T-helper 1 cell treated with Interleukin-12 subunit alpha and Interleukin-12 subunit beta and Interleukin-4 antibody, amounts not matched to agents 30 μg/mL and 1 μg/mL, for 36 hours (primary cell): ENCODE results near the gene MACC1.

Experiments
- H3K27ac Mint-ChIP-seq: one replicate; pipeline ENCODE4 v1.8.0; 2021; ENCODE audit warnings: mild to moderate bottlenecking, mixed read lengths
- H3K27me3 Mint-ChIP-seq: one replicate; pipeline ENCODE4 v1.8.0; 2021; ENCODE audit warnings: low read depth, mixed read lengths
- H3K36me3 Mint-ChIP-seq: one replicate; pipeline ENCODE4 v1.8.0; 2021; ENCODE audit warnings: low read depth, mixed read lengths
- H3K4me1 Mint-ChIP-seq: one replicate; pipeline ENCODE4 v1.8.0; 2021; ENCODE audit warnings: low read depth, mixed read lengths
- H3K4me3 Mint-ChIP-seq: one replicate; pipeline ENCODE4 v1.8.0; 2021; ENCODE audit warnings: mild to moderate bottlenecking, moderate library complexity, mixed read lengths
- H3K9me3 Mint-ChIP-seq: one replicate; pipeline ENCODE4 v1.8.0; 2021; ENCODE audit warnings: mixed read lengths

The MACC1 gene

DNA sequence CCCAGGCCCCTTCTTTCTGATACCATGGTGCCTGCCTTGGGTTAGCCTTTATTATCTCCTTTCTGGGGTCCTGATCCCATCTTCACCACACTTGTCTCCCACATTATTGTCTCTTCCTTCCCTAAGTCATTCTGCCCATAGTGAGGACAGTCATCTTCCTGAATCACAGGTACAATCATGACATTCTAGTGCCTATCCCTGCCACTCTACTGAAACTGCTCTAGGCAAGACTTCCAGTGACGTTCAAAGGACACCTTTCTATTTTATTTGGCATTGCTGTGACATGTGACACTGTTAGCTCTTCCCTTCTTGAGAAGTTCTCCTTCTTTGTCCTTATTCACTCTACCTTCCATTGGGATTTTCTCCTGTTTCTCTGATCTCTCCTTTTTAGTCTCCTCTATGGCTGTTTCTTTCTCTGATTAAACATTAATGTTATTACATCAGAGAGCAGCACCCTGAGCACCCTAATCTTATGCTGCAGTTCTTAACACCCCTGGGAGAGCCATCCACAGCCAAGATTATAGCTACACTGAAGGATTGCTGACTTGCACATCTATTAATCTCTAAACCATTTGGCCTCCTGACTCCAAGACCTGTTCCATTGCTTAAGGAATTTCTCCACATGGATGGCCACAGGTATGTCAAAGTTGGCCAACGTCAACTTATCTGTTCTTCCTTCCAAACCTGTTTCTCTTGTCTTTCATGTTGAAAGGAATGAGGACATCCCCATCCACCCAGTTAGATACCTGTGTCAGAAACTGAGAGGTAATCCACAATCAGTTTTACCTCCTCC is 10.9 kb downstream of the MACC1 start:
- no peaks in the 10 kb centered on the region for H3K4me1 Mint-ChIP-seq
- no peak overlapping the region for H3K27ac Mint-ChIP-seq
- no peak overlapping the region for H3K4me3 Mint-ChIP-seq
- H3K36me3 Mint-ChIP-seq: no peaks in the 10 kb centered on the region
- no peaks in the 10 kb centered on the region for H3K27me3 Mint-ChIP-seq
- peaks cover 10% of the 10 kb centered on the region for H3K9me3 Mint-ChIP-seq

DNA sequence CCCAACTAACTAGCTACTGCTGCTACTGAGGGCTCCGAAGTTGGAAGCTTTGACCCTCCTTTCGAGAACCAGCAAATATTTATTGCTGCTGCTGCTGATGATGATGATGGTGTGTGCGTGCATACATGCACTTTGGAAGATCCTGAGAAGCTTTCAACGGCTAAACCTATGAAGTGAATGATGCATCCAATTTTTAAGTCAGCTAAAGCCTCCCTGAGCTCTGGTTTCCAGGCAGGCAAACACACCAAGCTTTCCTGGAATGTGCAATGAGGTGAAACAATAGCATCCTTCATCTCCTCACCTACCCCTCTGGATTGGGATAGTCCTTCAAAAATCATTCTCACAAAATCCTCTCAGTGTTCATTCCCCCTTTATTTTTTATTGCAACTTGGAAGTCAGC is 13.9 kb downstream of the MACC1 start:
- Mint-ChIP-seq H3K27ac (no peak overlapping the region), H3K36me3 (no peaks in the 10 kb centered on the region), H3K9me3 (peaks cover 5% of the 10 kb centered on the region), H3K4me3 (no peak overlapping the region), H3K4me1 (peaks cover 4% of the 10 kb centered on the region), H3K27me3 (no peaks in the 10 kb centered on the region)

DNA sequence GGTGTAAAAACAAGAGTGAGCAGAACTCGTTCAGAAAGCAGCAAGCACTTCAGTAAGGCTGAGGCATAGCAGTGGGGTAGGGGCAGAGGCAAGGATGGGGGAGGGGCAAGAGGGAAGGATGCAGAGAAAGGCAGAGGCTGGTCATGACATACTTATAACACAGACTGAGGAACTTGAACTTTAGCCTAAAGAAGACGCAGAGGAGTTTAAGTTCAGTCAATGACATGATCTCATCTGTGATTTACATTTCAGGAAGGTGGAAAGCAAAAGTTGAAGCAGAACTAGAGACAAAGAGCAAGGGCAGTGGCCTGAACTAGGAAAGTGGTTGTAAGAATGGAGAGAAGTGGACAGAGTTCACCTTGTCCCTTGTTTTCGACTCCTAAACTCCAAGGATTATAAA is 15.8 kb downstream of the MACC1 start:
- Mint-ChIP-seq H3K4me1 (peaks cover 4% of the 10 kb centered on the region), H3K27me3 (no peaks in the 10 kb centered on the region), H3K9me3 (no peaks in the 10 kb centered on the region), H3K27ac (no peak overlapping the region), H3K4me3 (no peak overlapping the region), H3K36me3 (no peaks in the 10 kb centered on the region)

DNA sequence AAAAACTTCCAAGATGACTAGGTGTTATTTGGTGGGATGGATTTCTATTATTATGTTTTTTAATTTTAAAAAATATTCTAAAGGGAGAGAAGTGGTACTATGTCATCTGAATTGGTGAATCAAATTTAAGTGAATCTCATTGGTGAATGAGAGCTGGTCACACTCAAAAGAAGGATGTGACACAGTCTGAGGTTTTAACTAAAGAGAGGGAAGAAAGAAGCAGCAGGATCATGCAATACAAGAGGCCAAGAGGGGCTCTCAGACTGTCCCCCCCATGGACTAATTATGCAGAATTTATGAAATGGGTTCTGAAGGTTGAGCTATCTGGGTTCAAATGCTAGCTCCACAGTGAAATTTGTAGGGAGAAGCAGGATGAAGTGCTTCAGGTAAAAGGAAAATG is 16.2 kb downstream of the MACC1 start:
- H3K27me3 Mint-ChIP-seq: no peaks in the 10 kb centered on the region
- no peaks in the 10 kb centered on the region for H3K9me3 Mint-ChIP-seq
- no peak overlapping the region for H3K4me3 Mint-ChIP-seq
- no peaks in the 10 kb centered on the region for H3K36me3 Mint-ChIP-seq
- H3K4me1 Mint-ChIP-seq: peaks cover 4% of the 10 kb centered on the region
- no peak overlapping the region for H3K27ac Mint-ChIP-seq

DNA sequence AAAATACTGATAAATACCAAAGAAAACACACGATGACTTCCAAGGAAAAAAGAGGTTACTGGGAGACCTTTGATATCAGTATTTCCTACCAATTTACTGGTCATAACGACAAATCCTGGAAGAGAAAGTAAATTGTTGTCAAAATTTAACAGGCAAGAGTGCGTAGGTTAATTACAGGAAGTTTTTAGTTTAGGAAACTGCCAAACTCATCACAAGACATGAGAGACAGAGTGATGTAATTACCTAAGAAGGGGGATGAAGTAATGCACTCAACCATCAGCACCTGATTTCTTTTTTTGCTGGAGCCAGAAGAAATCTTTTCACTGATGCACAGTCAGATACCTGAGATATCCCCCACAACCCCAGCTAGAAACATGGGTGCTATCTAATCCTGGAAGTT is 16.8 kb downstream of the MACC1 start:
- no peaks in the 10 kb centered on the region for H3K9me3 Mint-ChIP-seq
- no peak overlapping the region for H3K4me3 Mint-ChIP-seq
- no peaks in the 10 kb centered on the region for H3K36me3 Mint-ChIP-seq
- H3K4me1 Mint-ChIP-seq: peaks cover 4% of the 10 kb centered on the region
- H3K27me3 Mint-ChIP-seq: no peaks in the 10 kb centered on the region
- H3K27ac Mint-ChIP-seq: no peak overlapping the region

DNA sequence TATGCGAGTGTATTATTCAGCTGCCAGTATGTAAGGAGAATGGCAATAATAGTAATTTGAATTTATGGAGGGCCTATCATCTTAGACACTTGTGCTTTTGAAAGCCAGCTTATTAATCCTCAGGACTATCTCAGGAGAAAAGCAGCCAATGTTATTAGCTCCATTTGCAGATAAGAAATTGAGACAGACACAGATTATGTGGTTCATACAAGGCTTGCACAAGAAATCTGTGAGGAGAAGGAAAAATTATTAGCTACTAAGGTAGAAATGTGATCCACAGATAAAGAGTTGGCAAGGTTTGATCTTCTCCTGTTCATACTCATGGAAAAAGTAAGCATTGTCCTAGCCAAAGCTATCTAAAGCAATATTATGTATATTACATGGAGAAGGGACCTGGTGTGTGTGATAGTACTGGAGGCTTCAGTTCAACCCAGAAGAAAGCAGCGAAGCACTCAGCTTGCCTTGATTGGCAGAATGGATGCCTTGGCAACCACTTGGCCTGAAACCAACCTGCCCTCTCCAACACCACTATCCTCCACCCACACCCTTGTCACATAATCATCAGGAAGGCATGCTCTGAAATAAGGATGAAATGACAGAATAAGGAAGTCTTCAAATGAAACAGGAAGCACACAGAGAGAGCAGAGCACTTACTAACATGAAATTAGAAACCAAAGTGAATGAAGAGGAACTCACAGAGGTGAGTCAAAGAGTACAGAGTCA is 18.0 kb downstream of the MACC1 start:
- Mint-ChIP-seq H3K4me3 (no peak overlapping the region), H3K36me3 (no peaks in the 10 kb centered on the region), H3K4me1 (peaks cover 4% of the 10 kb centered on the region), H3K9me3 (no peaks in the 10 kb centered on the region), H3K27ac (no peak overlapping the region), H3K27me3 (no peaks in the 10 kb centered on the region)

DNA sequence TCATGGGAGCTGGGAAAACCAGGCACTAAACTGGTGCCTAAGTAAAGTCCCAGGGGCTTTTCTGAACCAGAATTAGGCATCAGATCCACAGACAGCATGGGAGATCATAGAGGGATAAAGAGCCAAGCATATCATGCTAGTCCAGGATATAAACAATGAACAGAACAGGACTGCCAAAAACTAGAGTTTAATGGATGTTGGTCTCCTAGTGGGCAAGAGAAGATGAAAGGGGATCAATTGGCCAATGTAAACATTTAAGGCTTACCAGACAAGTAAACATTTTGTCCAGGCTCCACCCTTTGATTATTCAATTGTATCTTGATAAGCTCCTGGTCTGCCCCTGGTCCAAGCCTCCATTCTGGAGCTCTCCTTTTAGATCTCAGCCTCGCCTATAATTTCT is 18.9 kb downstream of the MACC1 start:
- H3K36me3 Mint-ChIP-seq: no peaks in the 10 kb centered on the region
- peaks cover 4% of the 10 kb centered on the region for H3K4me1 Mint-ChIP-seq
- H3K4me3 Mint-ChIP-seq: no peak overlapping the region
- H3K27me3 Mint-ChIP-seq: no peaks in the 10 kb centered on the region
- H3K27ac Mint-ChIP-seq: no peak overlapping the region
- H3K9me3 Mint-ChIP-seq: no peaks in the 10 kb centered on the region

DNA sequence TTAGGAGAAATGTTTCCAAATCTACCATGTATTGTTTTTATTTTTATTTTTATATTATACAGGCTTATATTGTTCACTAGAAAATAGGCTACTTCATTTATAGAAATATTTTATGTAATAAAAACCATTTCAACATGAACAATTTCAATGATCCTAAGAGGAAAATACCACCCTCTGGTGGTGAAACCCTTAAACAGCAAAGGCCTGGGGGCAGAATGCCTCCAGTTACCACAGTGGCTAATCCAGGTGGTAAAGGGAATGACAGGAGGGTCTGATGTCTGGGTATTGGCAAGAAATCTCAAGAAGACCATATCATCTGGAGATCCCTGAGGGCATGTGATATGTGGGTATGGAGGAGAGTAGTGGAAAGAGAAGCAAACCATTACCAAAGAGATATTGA is 19.3 kb downstream of the MACC1 start:
- no peak overlapping the region for H3K27ac Mint-ChIP-seq
- H3K9me3 Mint-ChIP-seq: no peaks in the 10 kb centered on the region
- no peaks in the 10 kb centered on the region for H3K36me3 Mint-ChIP-seq
- H3K4me3 Mint-ChIP-seq: no peak overlapping the region
- no peaks in the 10 kb centered on the region for H3K27me3 Mint-ChIP-seq
- H3K4me1 Mint-ChIP-seq: peaks cover 4% of the 10 kb centered on the region

DNA sequence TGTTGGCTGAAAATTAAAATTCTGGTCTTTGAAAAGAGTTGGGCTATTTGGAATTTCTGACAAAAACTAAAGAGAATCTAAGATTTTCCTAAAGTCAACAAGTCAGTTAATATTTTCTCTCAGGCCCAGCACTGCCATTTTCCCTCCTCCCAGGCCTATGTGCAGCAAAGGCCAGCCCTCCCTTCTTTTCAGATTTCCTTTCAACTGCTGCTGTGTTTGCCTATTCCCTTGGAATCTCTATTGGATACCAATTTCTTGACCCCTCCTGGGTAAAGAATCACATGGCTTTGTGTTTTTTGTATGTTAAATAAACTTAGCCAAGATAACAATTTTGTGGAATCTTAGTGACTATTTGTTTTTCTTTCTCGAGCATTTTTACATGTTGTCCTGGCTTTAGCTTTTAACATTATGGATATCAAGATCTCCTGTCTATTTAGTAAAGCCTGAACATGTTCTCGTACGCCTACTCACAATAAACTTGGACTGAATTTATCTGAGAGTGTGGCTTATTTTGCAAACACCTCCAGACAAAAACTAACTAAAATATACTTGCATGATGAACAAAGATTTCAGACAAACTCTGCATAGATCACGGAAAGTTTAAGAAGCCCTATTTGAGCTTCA is 19.9 kb downstream of the MACC1 start:
- H3K4me3 Mint-ChIP-seq: no peak overlapping the region
- no peak overlapping the region for H3K27ac Mint-ChIP-seq
- peaks cover 4% of the 10 kb centered on the region for H3K4me1 Mint-ChIP-seq
- no peaks in the 10 kb centered on the region for H3K27me3 Mint-ChIP-seq
- H3K36me3 Mint-ChIP-seq: no peaks in the 10 kb centered on the region
- no peaks in the 10 kb centered on the region for H3K9me3 Mint-ChIP-seq

DNA sequence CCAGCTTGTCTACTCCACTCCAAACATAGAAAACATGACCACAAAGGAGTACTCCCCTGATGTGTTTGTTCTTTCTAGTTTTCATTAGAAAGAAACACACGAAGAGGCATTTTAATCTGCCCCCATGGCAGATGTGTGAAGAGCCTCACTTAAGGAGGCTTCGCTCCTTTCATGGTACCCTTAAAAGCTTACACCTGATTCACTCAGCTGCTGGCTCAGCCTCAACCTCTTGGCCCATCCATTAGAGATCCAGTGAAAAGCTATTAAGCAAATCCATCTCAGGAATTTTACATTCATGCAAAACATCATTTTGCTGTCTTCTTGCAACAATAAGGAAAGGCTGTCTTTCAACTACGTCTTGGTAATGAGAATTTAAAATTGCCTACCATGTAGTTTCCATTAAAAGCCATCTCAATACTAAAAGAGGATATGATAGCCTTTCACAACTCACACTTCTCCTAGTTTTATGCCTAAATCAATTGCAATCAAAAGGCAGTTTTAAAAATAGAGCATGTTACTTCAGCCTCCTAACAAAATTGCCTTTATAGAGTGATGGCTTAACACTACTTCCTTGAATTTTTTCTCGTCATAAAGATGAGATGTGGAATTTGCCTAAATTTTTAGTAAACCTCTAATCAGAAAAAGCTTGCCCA is 22.7 kb downstream of the MACC1 start:
- H3K4me3 Mint-ChIP-seq: no peak overlapping the region
- peaks cover 4% of the 10 kb centered on the region for H3K4me1 Mint-ChIP-seq
- H3K36me3 Mint-ChIP-seq: no peaks in the 10 kb centered on the region
- no peaks in the 10 kb centered on the region for H3K27me3 Mint-ChIP-seq
- no peak overlapping the region for H3K27ac Mint-ChIP-seq
- no peaks in the 10 kb centered on the region for H3K9me3 Mint-ChIP-seq

DNA sequence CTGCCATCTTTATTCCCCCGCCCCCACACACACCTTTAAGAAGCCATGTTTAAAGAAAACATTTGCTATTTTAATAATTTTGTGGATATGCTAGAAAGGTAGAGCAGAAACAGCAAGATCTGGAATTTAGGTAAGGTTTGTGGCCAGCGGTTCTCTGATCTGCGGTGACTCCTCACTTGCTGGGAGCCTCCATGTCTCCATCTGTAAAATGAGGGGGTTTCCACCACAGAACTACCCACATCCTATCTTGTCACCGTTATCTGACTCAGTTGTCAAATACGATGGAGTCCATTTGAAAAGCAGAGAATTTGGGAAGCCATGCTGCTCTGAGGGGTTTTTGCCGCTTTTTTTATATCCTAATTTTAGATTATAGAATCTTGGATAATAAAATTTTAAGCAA is 23.3 kb downstream of the MACC1 start:
- no peak overlapping the region for H3K27ac Mint-ChIP-seq

DNA sequence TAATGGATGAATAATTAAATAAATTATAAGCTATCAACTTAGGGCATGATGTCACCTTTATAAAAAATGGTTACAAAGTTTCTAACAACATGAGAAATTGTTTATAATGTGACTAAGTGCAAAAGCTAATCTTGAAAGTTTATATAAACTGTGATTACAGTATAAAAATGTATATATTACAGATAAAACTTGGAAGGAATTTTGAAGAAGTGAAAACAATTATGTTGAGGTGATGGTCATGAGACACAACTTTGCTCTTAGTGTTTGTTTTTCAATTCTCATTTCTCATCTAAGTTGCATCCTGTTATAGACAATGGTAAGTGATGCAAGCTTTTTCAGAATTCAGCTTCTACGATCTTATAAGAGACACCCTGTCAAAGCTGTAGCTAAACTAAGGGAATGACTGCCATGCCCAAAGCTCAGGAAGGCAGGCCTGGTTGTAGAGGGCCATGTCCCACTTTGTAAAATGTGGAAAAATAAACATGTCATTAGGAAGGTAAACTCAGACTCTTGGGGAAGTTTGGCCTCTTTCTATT is 23.9 kb downstream of the MACC1 start:
- no peaks in the 10 kb centered on the region for H3K36me3 Mint-ChIP-seq
- H3K4me1 Mint-ChIP-seq: no peaks in the 10 kb centered on the region
- H3K4me3 Mint-ChIP-seq: no peak overlapping the region
- no peaks in the 10 kb centered on the region for H3K9me3 Mint-ChIP-seq
- no peak overlapping the region for H3K27ac Mint-ChIP-seq
- H3K27me3 Mint-ChIP-seq: no peaks in the 10 kb centered on the region

More for the DNA sequence above, 23.3 kb downstream of the MACC1 start:
- no peaks in the 10 kb centered on the region for H3K4me1 Mint-ChIP-seq
- no peaks in the 10 kb centered on the region for H3K27me3 Mint-ChIP-seq
- H3K36me3 Mint-ChIP-seq: no peaks in the 10 kb centered on the region
- no peaks in the 10 kb centered on the region for H3K9me3 Mint-ChIP-seq
- H3K4me3 Mint-ChIP-seq: no peak overlapping the region

DNA sequence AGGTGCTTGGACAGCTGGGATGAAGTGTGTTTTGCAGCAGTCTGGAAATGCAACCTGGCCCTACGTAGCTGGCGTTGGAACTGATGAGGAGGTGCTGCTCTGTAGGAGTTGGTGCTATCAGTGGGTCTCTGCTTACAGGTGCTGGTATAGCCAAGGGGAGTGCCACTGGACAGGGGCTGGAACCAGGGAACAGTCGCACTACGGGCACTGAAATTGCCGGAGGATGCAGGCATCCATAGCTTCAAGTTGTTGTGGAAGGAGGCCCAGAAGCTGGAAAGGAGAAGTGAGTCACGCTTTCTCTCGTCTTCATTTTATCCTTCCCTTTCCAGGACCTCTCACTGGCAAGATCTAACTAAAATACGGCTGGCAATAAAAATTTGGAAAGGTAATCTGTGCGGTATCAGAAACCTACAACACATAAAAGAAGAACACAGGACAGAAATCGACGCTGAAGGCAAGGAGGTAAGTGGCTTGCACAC is 25.8 kb downstream of the MACC1 start:
- no peaks in the 10 kb centered on the region for H3K4me1 Mint-ChIP-seq
- H3K4me3 Mint-ChIP-seq: no peak overlapping the region
- H3K36me3 Mint-ChIP-seq: no peaks in the 10 kb centered on the region
- no peak overlapping the region for H3K27ac Mint-ChIP-seq
- H3K9me3 Mint-ChIP-seq: no peaks in the 10 kb centered on the region
- no peaks in the 10 kb centered on the region for H3K27me3 Mint-ChIP-seq

DNA sequence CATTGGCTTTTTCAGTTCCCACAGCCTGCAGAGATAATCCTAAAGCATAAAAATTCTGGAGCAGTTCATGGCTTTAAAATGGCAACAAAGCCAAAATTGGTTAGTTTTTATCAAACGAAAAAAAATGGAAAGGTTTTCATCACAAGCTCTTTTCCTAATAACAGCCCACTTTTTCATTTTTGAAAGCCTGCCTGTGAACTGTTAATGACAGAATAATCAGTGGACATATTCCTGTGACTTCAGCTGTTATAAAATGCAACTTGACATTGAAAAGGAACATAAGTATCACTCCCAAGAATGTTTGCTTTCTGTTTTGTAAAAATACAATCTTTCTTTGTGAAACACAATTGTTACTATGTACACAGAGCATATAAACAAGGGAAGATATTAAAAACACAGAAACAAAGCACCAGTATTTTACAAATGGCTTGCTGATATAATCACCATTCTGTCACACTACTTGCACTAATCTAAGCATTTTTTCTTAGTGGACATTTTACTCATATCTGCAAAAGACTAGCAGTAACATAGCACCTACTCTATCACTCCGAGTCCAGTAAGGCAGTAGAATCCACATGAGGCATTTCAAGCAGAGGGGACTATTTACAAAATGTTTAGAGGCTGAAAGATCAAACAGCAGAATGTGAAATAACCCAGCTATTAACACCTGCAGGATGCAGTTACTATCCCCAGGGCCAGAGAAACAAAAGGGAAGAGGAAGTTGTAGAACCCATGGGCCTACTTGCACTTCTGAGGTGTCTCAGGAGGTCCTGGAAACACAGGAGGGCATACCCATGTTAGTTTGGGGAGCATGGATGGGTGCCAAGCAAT is 26.4 kb downstream of the MACC1 start:
- H3K27me3 Mint-ChIP-seq: no peaks in the 10 kb centered on the region
- no peaks in the 10 kb centered on the region for H3K36me3 Mint-ChIP-seq
- no peak overlapping the region for H3K27ac Mint-ChIP-seq
- H3K4me1 Mint-ChIP-seq: no peaks in the 10 kb centered on the region
- H3K9me3 Mint-ChIP-seq: no peaks in the 10 kb centered on the region
- no peak overlapping the region for H3K4me3 Mint-ChIP-seq
